ENCODE data around the gene CYP21A2. TPM values are rescaled to one million over a fixed set of nuclear protein-coding genes. Genes with fewer than 3 reads are reported as not detected.
"Not testable (repeated sequence)": the region's sequence is repeated elsewhere in the genome, so short reads cannot be mapped to it uniquely, and the experiment has no call there.

CYP21A2 gene
- polyA plus RNA-seq, 1 experiment: 0.29 TPM

DNA sequence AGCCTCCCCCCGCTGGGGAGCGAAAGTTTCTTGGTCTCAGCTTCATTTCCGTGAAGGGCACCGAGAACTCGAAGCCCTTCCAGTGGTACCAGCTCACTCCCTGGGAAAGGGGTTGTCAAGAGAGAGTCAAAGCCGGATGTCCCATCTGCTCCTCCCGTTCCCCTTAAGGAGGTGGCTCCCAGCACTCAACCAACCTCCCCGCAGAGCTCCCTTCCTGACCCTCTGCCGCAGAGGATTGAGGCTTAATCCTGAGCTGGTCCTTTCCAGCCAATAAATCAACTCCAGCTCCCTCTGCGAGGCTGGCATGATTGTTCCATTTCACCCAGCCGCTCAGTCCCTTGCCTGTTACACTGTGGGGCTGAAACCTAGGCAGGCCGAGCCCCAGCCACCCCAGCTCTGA, 29.6 kb upstream of the CYP21A2 start:
- H3K27me3 ChIP-seq (ENCODE audit: control insufficient read depth, insufficient read depth, low read length); H3K36me3 ChIP-seq (ENCODE audit: control insufficient read depth, insufficient read depth, low read length); CTCF ChIA-PET; H3K4me3 ChIP-seq (ENCODE audit: low read depth, low read length); POLR2A ChIA-PET; DNase-seq (ENCODE audit: low read depth): not testable (repeated sequence)

DNA sequence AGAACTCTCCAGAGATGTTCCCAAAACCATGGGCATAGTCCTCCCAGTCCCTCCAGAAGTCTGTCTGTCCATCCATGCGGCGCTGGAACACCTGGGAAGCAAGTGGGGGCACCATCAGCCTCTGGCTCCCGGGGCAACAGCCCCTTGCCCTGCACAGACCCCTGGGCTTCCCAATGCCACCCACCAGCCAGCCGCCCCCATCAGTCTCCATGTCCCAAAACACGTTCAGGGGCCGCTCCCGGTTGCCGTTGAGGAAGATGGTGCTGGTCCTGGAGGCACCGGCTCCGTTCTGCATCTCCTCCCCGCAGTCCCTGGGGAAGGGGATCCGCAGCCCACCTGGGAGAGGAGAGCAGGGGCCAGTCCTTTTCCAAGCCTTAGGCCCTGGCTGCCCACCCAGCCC, 28.7 kb upstream of the CYP21A2 start:
- H3K27me3 ChIP-seq (ENCODE audit: control insufficient read depth, insufficient read depth, low read length); DNase-seq (ENCODE audit: low read depth); CTCF ChIA-PET; H3K36me3 ChIP-seq (ENCODE audit: control insufficient read depth, insufficient read depth, low read length); POLR2A ChIA-PET; H3K4me3 ChIP-seq (ENCODE audit: low read depth, low read length): not testable (repeated sequence)

DNA sequence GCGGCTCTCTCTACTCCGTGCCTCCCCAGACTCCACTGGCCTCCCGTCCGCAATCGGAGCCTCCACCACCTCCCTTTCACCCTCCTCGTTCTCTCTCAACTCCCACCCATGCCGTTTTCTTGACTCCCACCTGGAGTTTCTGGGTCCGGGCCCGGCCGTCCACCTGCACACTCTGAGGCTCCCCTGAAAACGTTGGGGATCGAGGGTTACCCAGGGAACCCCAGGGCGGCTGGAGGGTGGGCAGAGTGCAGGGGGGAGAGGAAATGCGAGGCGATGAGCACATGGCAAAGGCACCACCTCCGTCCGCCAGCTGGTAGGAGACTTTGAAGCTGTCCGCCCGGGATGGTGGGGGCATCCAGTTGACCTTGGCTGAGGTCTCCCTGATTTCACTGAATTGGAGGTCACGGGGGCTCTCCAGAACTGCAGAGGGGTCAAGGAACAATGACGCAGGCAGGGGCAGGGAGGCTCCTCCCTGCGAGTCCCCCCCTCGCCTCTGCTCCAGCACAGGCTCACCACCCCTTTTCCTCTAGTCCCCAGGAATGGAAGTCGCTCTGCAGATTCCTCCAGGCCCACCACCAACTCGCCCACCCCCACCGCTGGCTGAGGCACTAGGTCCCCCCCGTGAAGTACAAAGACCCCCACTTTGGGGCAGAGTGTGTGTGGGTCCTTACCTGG, 27.2 kb upstream of the CYP21A2 start:
- CTCF ChIA-PET; H3K36me3 ChIP-seq (ENCODE audit: control insufficient read depth, insufficient read depth, low read length); H3K4me3 ChIP-seq (ENCODE audit: low read depth, low read length); H3K27me3 ChIP-seq (ENCODE audit: control insufficient read depth, insufficient read depth, low read length); DNase-seq (ENCODE audit: low read depth); POLR2A ChIA-PET: not testable (repeated sequence)

DNA sequence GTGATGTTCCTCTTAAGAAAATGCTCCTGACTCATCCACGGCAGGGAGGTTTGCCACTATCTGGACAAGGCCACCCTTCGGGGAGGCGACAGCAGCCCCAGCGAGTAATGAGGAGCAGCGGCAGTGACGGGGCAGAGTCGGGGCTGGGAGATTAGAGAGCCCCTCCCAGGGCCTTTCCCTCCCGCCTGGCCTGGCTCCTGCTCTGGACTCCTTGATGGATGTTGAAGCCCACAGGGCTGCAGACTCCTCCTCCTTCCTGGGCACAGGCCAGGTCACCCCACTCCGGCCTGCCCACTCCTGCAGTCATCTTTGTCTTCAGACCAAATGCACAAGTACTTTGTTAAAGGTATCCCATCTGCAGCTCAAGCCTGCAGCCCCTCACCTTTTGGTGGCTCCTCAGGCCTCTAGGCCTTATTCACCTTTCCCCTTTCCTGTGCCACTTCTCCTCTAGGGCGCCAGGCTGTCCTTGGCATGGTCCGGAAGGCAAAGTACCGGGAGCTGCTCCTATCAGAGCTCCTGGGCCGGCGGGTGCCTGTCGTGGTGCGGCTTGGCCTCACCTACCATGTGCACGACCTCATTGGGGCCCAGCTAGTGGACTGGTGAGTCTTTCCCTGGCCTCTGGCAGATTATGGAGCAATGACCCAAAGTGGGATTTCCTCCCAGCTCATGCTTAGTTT, 25.1 kb upstream of the CYP21A2 start:
- DNase-seq (ENCODE audit: low read depth); CTCF ChIA-PET; H3K4me3 ChIP-seq (ENCODE audit: low read depth, low read length); H3K27me3 ChIP-seq (ENCODE audit: control insufficient read depth, insufficient read depth, low read length); H3K36me3 ChIP-seq (ENCODE audit: control insufficient read depth, insufficient read depth, low read length); POLR2A ChIA-PET: not testable (repeated sequence)

DNA sequence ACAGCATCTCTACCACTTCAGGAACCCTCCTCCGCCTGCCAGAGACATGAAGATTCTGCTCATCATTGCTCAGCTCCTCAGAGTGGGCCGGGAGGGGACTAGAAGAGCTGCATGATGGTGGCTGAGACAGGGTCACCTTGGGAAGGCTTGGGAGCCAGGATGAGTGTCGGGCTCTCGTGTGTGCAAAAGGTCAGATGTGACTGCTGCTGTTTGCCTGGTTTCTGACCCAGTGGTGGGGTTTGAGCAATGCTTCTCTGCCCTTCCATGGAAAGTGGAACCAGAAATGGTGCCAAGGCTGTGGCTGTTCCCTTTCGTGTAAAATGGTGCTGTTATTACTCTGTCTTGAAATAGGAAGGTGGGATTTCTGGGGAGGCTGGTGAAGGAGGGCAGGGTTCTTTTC, 24.5 kb upstream of the CYP21A2 start:
- DNase-seq (ENCODE audit: low read depth); H3K36me3 ChIP-seq (ENCODE audit: control insufficient read depth, insufficient read depth, low read length); H3K4me3 ChIP-seq (ENCODE audit: low read depth, low read length); CTCF ChIA-PET; POLR2A ChIA-PET; H3K27me3 ChIP-seq (ENCODE audit: control insufficient read depth, insufficient read depth, low read length): not testable (repeated sequence)

DNA sequence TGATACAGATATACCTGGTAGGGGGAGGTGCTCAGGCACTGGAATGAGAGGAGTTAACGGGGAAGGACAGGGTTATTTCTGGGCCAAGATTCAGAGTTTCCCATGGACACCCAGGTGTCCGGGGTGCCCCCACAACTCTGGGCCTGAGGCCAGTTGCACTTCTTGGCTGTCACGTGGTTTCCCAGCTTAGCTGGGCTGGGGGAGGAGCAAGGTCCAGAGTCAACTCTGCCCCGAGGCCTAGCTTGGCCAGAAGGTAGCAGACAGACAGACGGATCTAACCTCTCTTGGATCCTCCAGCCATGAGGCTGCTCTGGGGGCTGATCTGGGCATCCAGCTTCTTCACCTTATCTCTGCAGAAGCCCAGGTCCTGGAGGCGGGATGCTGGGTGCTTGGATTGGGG, 23.7 kb upstream of the CYP21A2 start, which contains the start of gene C4B:
TSS of gene C4B (plus strand) at position 249 of the 400 bp plus-strand sequence. CDS start at position 300, 51 bp downstream.
- POLR2A ChIA-PET; H3K27me3 ChIP-seq (ENCODE audit: control insufficient read depth, insufficient read depth, low read length); H3K36me3 ChIP-seq (ENCODE audit: control insufficient read depth, insufficient read depth, low read length); CTCF ChIA-PET; H3K4me3 ChIP-seq (ENCODE audit: low read depth, low read length); DNase-seq (ENCODE audit: low read depth): not testable (repeated sequence)

DNA sequence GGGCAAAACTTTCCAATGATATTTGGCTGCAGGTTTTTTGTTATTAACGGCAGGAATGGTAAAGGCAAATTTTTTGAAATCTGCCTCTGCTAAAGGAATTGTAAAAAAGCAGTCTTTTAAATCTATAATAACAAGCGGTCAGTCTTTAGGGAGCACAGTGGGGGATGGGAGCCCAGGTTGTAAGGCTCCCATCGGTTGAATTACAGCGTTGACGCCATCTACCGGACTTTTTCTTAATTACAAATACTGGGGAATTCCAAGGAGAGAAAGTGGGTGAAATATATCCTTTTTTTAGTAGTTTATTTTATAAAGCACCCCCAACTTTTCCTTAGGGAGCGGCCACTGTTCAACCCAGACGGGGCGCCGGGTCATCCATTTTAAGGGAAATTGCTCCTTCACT, 16.1 kb upstream of the CYP21A2 start:
- H3K4me3 ChIP-seq (ENCODE audit: low read depth, low read length); H3K36me3 ChIP-seq (ENCODE audit: control insufficient read depth, insufficient read depth, low read length); DNase-seq (ENCODE audit: low read depth); CTCF ChIA-PET; H3K27me3 ChIP-seq (ENCODE audit: control insufficient read depth, insufficient read depth, low read length); POLR2A ChIA-PET: not testable (repeated sequence)

DNA sequence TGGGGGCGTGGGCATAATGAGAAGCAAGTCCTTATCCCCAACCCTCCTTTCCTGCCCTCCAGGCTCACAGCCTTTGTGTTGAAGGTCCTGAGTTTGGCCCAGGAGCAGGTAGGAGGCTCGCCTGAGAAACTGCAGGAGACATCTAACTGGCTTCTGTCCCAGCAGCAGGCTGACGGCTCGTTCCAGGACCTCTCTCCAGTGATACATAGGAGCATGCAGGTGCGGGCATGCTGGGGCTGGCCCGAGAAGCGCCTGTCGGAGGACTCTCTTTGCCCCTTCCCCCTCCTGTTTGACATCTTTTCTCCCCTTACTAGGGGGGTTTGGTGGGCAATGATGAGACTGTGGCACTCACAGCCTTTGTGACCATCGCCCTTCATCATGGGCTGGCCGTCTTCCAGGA, 9.6 kb upstream of the CYP21A2 start:
- H3K4me3 ChIP-seq (ENCODE audit: low read depth, low read length); DNase-seq (ENCODE audit: low read depth); CTCF ChIA-PET; POLR2A ChIA-PET; H3K36me3 ChIP-seq (ENCODE audit: control insufficient read depth, insufficient read depth, low read length); H3K27me3 ChIP-seq (ENCODE audit: control insufficient read depth, insufficient read depth, low read length): not testable (repeated sequence)

DNA sequence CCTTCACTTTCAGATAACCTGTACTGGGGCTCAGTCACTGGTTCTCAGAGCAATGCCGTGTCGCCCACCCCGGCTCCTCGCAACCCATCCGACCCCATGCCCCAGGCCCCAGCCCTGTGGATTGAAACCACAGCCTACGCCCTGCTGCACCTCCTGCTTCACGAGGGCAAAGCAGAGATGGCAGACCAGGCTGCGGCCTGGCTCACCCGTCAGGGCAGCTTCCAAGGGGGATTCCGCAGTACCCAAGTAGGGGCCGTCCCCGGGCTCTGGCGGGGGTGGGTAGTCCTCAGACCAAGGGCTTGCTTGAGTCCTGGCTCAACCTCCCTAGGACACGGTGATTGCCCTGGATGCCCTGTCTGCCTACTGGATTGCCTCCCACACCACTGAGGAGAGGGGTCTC, 8.7 kb upstream of the CYP21A2 start:
- H3K27me3 ChIP-seq (ENCODE audit: control insufficient read depth, insufficient read depth, low read length); H3K36me3 ChIP-seq (ENCODE audit: control insufficient read depth, insufficient read depth, low read length); POLR2A ChIA-PET; DNase-seq (ENCODE audit: low read depth); H3K4me3 ChIP-seq (ENCODE audit: low read depth, low read length); CTCF ChIA-PET: not testable (repeated sequence)

DNA sequence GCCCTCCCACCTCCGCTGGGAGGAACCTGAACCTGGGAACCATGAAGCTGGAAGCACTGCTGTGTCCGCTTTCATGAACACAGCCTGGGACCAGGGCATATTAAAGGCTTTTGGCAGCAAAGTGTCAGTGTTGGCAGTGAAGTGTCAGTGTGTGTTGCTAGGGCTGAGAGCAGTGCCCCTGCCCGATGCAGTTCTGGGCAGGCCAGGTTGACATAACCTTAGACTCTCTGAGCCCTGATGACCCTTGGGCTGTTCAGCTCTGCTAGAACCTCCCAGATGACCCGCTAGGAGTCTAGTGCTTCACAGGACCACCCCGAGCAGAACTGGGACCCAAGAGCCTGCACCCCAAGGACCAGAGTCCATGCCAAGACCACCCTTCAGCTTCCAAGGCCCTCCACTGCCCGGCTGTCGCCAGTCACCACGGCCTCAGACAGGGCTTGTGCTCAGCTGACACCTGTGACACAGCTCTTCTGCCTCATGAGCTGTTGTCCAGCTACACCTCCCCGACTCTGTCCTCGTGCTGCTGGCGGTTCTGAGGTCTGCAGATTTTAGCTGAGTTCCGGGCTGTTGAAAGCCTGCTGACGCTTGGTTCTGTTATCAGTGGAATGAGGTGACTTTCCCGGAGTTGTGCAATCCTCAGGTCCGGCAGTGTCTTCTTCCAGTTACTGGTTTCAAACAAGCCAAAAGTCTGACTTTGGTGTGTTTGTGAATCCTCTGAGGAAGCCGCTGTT, 2.8 kb upstream of the CYP21A2 start:
- DNase-seq (ENCODE audit: low read depth); H3K36me3 ChIP-seq (ENCODE audit: control insufficient read depth, insufficient read depth, low read length); CTCF ChIA-PET; H3K4me3 ChIP-seq (ENCODE audit: low read depth, low read length); POLR2A ChIA-PET; H3K27me3 ChIP-seq (ENCODE audit: control insufficient read depth, insufficient read depth, low read length): not testable (repeated sequence)

DNA sequence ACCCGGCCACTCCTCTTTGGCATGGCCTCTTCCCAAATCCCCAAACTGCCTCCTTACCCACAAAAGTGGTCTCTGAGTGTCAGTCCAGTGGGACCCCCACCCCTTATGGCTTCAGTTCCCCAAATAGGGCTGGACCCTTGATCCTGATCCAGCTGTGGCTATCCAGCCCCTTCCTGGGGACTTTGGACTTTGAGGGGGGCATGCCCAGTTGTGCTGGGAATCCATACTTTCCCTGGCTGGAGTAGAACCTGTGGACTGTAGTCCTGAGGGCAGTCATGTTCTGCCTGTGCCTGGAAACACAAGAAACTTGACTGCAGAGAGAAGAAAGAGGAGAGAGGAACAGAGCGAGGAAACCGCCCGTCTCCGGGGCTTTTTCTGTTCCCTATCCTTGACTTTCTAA, 1.1 kb upstream of the CYP21A2 start:
- H3K4me3 ChIP-seq (ENCODE audit: low read depth, low read length); DNase-seq (ENCODE audit: low read depth); CTCF ChIA-PET; H3K36me3 ChIP-seq (ENCODE audit: control insufficient read depth, insufficient read depth, low read length); H3K27me3 ChIP-seq (ENCODE audit: control insufficient read depth, insufficient read depth, low read length); POLR2A ChIA-PET: not testable (repeated sequence)

DNA sequence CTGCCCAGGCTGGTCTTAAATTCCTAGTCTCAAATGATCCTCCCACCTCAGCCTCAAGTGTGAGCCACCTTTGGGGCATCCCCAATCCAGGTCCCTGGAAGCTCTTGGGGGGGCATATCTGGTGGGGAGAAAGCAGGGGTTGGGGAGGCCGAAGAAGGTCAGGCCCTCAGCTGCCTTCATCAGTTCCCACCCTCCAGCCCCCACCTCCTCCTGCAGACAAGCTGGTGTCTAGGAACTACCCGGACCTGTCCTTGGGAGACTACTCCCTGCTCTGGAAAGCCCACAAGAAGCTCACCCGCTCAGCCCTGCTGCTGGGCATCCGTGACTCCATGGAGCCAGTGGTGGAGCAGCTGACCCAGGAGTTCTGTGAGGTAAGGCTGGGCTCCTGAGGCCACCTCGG, 663 bp downstream of the CYP21A2 start:
- H3K4me3 ChIP-seq (ENCODE audit: low read depth, low read length); H3K36me3 ChIP-seq (ENCODE audit: control insufficient read depth, insufficient read depth, low read length); POLR2A ChIA-PET; DNase-seq (ENCODE audit: low read depth); H3K27me3 ChIP-seq (ENCODE audit: control insufficient read depth, insufficient read depth, low read length): not testable (repeated sequence)
- CTCF ChIA-PET: interaction anchor here (1.4 kb wide), 1 partner anchor 9 kb away, joined by 5 read pairs; no protein-coding TSS in a partner anchor

Data from BJ (cell line).